ENCODE data around the gene ZNF770.

GRCh38 chr15:35000511-35000910 is 12.4 kb upstream of the ZNF770 start:
- TF ChIP-seq CTCF (conservative IDR thresholded peaks at IDR 0.05; ENCODE audit: low read depth in 2 of 2) (no peak), ZNF462 (CRISPR knock-in tag; IDR thresholded peaks at IDR 0.05) (no peak), REST (IDR thresholded peaks at IDR 0.05; ENCODE audit: unreplicated experiment) (no peak), POLR2AphosphoS5 (IDR thresholded peaks at IDR 0.05; ENCODE audit: low read depth) (no peak), EZH2 (IDR thresholded peaks at IDR 0.05; ENCODE audit: low read depth, unreplicated experiment) (no peak), ETS1 (IDR thresholded peaks at IDR 0.05) (no peak)
